Amniotic stem cell (primary cell): ENCODE data around the gene SRC.

ENCODE experiments used
- DNase-seq: peaks from one replicate; lab custom pipeline; 2025; lab: John Stamatoyannopoulos, UW

SRC gene

DNA sequence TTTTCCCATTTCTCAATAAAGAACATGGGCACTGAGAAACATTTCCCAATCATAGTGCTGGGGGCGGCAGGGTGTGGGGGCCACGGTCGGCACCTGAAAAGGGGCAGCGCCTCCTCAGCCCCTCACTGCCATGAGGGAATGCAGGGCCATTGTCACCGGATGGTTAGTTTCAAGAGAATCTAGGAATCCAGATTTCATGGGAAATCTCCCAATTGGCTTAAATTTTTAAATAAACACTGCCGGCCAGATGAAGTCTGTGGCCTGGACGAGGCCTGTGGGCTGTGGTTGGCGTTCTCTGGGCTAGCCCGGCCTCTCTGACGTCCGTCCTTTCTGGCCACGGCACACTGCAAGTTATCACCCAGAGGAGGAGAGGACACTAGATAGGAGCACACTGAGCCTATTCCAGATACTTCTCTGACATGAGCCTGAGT is 30.9 kb upstream of the SRC start:
- DNase-seq = no peak

DNA sequence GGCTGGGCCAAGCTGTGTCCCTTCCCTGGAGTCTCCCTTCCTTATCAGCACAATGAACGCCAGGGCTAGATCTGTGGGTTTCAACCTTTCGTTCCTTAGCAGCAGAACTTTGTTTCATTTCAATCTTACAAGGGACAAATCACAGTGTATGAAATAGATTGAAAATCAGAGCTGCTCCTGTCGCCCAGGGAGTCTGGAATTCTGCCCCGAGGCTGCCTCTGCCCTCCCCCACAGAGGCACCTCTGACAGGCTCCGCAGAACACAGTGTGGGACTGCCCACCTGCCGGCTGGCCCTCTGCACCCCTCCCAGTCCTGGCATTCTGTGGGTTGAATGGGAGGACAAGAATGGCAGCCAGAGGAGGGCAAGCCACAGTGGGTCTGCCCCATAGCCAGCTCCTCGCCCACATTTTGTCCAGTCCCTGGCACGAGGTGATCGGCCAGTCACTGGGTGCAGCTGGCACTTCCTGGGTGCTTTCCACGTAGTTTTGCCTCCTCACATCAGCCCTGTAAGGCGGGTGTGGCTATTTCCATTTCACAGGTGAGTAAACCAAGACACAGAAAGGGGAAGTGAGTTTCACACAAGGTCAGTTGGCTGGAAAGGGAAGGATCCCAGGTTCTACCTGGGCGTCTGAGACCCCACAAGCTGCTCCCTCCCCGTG is 30.4 kb upstream of the SRC start:
- no peak for DNase-seq

DNA sequence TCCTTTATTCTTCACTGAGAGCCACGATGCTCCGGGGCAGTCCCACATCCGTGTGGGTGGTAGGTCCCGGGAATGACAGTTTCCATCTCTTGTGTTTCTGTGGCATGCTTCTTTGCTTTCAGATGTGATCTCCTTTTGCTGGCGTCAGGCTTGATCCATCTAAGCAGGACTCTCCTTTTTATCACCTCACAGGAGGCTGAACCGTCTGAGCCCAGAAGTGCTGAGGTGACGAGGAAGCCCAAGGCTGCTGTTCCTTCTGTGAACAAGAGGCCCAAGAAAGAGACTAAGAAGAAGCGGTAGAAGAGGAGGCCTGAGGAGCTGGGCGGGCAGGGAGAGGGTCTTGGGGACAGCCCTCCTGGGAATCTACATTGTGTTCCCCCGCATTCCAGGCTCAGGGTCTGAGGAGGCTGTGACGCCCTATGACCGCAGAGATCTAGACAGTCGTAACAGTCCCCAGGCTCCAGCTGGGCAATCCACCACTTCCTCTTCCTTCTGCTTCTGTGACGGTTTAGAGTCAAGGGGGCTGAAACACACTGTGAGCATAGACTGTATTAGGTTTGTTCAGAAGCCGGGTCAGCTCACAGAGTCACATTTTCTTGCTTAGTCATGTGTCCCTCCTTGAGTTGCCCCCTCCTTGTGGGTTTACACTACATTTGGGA is 29.7 kb upstream of the SRC start:
- DNase-seq = no peak

DNA sequence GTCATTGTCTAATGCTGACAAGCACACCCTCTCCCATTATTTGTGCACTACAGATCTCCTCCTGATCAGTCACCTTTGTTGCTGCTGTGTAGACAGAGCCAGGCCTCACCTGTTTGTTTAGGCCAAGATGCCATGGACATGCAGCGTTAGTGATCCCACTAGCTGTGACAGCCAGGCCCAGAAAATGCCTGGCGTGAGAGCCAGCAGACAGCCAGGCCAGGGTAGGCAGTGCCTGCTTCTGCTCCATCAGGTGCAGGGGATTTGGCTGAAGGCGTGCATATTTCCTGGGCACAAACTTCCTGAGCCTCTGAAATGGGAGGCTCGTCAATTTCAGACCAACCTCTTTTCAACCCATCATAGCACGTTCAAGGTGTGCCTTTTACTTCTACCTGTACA is 29.2 kb upstream of the SRC start:
- no peak for DNase-seq

DNA sequence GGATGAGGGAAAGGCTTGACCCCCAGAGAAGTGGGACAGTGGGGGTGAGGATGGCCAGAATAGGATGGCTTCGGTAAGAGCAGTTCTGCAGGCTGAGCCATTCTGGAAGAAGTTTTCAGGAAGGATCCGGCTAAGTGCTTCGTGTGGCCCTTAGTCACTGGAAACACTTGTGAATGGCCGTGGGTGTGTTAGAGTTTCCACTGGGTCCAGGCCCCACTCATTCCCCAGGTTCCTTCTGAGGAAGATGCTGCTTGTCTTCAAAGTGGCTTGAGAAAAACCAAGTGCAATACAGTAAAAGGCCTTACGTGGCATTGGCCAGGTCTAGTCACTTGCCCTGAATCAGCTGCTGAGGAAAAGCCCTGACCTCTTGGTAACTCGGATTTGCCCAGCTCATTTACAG is 28.6 kb upstream of the SRC start:
- no peak for DNase-seq

DNA sequence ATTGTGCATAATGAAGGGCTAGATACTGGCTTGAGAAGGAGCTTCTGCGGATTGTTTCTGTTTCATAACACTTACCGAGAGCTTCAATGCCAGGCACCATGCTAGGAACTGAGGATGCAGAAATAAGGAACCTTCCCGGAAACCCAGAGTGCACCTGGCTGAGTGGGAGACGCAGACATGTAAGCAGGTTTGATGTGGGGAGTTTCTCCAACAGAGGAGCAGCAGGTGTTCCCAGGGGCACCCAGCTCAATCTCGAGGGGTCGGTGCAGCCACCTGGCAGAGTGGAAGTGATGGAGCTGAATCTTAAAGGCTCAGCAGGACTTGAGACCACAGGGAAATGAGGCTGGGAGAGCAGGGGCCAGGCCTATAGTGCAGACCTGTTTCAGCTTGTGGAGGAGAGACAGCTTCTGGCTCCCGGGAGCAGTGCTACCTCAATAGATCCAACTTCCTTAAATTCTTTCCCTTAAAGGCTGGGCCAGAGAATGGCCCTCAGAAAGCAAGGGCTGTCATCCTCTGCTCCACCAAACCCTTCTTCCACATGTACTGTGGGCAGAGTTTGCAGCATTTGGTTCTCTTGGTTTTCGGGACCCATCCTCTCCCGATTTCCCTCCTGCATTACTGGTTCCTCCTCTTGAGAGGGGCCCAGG is 27.8 kb upstream of the SRC start:
- no peak for DNase-seq

DNA sequence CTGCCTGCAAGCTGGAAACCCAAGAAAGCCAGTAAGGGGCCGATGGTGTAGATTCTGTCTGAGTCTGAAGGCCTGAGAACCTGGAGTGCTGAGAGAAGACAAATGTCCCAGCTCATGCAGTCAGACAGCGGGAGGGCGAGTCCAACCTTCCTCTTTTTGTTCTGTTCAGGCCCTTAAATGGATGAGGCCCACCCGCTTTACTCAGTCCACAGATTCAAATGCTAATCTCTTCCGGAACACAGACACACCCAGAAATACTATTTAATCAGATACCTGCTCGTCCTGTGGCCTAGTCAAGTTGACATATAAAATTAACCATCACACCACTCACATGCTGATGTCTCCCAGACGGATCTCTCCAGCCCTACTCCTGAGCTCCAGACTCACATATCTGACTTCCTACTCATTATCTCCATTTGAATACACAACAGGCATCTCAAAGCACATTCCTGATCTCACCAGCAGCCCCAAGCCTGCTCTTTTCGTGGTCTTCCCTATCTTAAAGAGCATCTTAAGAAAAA is 26.7 kb upstream of the SRC start:
- DNase-seq = no peak

DNA sequence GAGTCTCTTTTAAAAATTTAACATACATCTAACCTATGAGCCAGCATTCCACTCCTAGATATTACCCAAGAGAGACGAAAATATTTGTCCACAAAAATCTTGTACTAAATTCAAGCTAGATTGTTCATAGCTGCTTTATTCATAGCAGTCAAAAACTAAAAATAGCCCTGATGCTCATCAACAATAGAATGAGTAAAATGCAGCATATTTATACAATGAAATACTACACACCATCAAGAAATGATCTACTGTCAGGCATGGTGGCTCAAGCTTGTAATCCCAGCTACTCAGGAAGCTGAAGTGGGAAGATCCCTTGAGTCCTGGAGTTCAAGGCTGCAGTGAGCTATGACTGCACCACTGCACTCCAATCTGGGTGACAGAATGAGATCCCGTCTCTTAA is 22.0 kb upstream of the SRC start:
- peak; percentile 79 for DNase-seq

DNA sequence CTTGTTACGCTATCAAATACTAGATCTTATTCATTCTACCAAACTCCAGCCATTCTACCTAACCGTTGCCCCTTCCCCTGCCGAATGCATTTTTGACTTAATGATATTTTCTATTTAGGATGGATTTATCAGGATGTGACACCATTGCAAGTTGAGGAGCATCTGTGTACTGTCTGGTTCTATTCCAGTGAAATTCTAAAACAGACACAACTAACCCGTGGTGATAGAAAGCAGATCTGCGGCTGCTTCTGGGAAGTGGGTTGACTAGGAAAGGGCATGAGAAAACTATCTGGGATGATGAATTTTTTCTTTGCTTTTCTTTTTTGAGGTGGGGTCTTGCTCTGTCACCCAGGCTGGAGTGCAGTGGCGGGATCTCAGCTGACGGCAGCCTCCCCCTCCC is 20.7 kb upstream of the SRC start:
- no peak for DNase-seq

DNA sequence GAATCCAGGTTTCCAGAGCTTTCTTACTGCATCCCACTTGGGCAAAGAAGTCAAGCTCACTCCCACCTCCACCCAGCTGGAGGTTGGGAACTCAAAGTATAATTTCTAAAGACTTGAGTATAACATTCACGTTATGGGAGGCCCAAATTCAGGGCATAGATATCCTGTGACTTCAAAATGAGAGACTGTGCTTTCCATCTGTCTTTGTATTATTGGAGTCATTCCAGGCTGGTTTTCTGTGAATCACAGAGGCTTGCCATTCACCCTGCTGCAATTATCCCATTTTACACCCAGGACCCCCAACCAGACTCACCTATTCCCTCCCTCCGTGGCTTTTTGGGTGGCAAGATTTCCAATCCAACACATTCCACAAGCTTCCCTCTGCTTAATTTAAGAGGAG is 19.3 kb upstream of the SRC start:
- DNase-seq = no peak

DNA sequence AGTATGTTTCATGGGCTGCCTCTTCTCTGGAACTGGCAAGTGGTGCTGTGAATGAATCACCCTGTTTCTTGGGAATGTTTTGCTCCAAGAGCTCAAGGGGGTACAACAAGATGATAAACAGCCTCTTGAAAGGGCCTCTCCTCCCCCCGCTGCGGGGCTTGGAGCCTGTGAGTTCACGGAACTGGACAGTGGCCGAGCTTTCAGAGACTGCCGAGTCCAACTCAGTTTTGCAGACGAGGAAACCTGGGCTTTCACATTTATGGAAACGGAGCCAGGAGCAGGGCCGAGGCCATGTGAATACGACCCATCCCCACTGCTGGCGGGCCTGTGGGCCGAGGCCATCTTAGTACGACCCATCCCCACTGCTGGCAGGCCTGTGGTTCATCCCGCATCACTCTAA is 18.2 kb upstream of the SRC start:
- no peak for DNase-seq

DNA sequence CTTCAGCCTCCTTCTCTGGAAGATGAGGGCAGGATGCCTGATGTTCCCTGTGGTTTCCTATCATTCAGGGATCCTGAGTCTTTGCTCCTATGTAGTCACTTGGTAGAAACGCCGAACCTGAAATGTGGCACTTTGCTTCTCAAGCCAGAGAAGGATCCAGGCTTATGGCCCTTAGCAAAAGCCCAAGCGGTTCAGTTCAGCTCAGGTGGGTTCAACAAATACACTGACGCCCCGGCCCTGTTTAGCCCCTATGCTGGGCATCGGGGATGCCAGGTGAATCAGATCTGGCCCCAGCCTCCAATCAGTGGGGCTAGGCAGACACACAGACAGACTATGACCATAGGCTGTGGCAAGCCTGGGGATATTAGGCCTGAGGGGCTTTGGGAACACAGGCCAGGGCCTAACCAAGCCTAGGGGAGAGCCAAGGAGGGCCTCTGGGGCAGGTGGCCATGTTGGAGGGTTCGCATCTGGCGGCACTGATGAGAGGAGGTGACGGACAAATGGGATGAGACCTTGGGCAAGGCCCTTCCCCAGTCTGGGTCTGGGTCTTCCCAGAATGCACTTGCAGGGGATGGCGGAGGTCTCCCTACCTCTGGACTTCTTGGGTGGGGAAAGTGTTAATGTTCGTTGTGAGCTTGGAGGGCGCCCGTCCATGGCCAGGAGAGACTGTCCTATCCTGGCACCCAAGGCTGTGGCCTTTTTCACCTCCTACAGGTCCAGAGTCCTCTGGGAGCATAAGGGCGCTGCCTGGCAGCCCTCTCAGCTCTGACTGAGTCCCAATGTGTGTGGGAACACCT is 17.6 kb upstream of the SRC start:
- DNase-seq = no peak

DNA sequence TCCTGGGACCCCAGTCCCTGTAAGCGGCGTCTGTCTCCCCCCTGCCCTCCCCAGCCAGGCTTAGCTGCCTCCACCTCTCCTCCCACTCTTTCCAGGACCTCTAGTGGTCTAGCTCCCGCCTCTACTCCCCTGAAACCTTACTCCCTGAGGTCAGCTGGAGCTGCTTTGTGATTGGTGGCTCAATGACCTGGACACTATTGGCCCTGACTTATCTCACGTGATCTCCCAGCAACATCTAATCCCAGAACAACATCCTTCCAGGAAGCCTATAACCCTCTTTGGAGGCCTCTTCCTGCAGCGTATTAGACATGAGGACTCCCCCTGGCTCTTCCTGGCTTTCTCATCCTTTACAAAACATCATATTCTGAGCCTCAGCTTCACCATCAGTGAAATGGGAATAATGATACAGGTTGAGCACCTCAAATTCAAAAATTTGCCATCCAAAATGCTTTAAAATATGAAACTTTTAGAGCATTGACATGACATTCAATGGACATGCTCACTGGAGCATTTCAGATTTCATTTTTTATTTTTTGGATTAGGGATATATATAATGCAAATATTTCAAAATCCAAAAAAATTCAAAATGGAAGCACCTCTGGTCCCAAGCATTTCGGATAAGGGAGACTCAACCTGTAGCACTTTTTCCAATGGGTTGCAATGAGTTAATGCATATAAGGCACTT is 16.3 kb upstream of the SRC start:
- no peak for DNase-seq

DNA sequence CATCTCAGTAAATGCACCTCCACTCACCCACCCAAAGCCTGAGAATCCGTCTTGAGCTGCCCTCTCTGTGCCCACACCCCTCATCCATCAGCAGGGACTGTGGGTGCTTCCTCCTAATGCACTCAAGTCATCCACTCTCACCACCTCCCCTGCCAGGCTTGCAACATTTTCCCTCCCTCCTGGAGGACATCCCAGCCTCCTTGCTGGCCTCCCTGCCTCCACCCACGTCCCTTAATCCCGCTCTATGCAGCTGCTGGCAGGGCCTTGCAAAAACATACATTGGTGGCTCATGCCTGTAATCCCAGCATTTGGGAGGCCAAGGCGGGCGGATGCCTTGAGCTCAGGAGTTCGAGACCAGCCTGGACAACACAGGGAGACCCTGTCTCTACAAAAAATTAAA is 15.6 kb upstream of the SRC start:
- DNase-seq = no peak

DNA sequence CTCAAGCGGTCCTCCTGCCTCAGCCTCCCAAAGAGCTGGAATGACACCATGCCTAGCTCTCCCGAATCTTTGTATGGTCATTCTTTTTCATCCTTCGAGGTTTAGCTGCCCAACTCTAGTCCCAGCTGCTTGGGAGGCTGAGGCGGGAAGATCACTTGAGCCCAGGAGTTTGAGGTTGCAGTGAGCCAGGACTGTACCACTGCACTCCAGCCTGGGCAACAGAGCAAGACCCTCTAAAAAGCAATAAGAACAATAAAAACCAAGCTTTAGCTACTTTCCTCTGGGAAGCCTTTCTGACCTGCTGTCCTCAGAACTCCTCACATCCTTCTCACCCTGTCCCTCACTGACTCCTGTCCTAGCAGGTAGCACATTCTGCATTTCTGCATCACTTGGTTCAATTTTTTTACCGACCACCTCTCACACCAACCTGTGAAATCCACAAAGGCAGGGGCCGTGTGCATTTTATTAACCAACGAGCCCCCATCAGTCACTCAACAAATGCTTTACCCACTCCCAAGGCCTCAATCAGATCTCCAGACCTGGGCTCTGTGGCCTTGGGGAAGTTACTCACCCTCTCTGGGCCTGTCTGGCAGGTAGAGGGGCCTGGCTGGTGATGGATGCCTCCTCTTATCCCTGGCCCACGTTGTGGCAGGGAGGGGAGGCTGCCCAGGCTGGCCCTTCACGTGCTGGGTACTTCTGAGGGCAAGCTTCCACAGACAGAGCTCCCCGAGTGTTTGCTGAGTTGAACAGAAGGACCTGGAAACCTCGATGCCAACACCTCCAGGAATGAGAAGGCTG is 14.7 kb upstream of the SRC start:
- DNase-seq = no peak

DNA sequence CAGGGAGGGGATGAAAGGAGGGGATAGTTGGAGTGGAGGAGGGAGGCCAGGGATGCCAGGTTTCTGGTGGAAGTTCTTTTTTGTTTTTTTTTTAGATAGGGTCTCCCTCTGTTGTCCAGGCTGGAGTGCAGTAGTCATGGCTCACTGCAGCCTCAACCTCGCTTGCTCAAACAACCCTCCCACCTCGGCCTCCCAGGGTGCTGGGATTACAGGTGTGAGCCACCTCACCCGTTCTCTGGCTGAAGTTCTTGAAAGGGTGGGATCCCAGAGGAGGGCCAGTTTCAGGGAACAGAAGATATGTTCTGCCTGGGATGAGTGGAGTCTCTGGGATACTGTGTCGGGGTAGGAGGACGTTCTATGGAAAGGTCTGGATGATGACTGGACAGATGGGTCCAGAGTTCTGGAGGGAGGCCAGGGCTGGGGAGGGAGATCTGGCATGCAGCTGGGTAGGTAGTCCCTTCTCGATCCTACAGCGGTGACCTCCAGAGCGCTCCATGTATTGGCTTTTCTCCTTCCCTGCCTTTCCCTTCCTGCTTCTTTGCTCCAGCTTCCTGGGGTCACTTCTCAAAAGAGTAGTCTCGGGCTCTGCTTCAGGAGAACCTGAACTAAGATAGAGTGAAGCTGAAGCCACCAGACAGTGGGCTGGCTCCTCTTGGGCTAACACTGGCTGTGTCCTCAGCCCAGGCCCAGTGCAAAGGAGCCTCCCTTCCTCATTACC is 12.7 kb upstream of the SRC start:
- DNase-seq = no peak

DNA sequence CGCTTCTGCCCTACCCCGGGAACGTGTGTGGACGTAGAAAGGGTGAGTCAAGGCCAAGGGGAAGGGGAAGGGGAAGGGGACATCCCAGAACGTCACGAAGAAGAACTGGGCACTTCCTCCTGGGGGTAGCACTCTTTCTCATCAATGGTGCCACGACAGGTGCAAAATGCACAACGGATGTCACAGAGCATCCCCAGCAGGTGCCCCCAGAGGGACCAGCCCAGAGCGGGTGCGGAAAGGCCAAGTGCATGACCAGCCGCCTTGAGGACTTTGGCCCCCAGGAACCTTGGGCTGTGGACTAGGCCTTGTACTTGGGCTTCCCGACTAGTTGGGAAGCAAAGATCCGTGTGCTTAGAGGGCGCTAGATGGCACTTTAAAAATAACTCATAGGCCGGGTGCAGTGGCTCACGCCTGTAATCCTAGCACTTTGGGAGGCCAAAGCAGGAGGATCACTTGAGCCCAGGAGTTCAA is 12.1 kb upstream of the SRC start:
- DNase-seq = no peak

DNA sequence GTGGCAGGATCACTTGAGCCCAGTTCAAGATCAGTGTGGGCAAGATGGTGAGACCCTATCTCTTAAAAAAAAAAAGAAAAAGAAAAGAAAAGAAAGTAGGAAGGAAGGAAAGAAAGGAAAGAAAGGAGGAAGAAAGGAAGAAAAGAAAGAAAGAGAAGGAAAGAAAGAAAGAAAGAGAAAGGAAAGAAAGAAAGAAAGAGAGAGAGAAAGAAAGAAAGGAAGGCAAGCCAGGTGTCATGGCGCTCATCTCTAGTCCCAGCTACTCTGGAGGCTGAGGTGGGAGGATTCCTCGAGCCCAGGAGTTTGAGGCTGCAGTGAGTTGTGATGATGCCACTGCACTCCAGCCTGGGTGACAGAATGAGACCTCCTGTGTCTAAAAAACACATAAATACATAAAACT is 11.5 kb upstream of the SRC start:
- DNase-seq = no peak

DNA sequence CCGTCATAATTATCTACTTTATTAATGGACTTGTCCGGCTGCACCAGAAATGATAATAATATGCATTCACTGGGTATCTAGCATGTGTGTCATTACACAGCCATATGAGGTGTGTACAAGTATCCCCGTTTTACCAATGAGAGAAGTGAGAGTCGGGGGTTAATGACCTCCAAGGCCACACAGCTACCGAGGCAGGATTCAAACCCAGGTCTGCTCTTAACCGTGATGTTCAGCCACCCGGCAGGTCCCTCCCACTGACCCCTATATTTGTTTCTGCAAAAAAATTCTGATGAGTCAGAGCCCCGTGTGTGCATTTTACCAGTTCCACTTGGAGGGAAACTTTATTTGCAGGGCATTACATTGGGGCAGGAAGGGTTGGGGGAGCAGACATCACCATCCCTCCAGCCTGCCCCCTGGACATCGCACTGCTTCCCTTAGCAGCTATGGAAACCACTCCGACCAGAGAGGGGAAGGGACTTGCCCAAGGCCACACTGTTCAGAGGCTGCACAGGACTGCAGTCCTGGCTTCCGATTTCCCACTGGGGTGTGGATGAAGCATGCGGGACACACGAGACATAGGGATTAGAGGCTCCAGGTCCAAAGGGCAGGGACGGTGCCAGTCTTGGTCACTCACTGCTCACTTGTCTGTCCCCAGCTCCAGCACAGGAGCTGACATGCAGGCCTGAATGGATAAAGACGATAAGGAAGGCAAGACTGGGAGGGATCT is 10.1 kb upstream of the SRC start:
- no peak for DNase-seq
